IPS-18c (cell line): ENCODE data around the gene EIF4E1B.

Experiments used
- H3K4me3 ChIP-seq: 2 replicates; pipeline ENCODE4 v1.7.0; 2013; ENCODE audit warnings: low read depth, mild to moderate bottlenecking, low read length, moderate library complexity; ENCODE audit not compliant: insufficient read depth
- H3K9me3 ChIP-seq: one replicate; pipeline ENCODE4 v1.6.1; 2013; ENCODE audit warnings: mild to moderate bottlenecking, low read length, moderate library complexity; ENCODE audit not compliant: control insufficient read depth, insufficient read depth

Gene EIF4E1B

DNA sequence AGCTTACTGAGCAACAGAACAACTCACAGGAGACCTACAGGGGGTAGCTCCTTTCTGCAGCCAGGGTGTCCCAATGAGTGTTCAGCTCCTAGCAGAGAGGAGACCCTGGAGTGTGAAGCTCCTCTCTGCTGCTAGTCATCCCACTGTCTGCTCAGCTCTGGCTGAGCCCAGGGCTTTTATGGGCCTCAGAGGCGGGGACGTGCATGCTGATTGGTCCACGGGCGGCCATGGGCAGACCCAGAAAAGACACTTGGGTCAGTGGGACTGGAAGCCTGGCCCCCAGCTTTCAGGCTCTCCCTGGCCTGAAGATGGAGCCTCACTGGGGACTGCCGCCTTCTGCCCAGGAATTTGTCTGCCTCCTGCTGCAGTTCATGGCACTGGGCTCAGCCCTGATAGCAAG lies 57.4 kb downstream of the EIF4E1B start:
- no peak overlapping the region for H3K4me3 ChIP-seq
- H3K9me3 ChIP-seq: no peaks in the 10 kb centered on the region

DNA sequence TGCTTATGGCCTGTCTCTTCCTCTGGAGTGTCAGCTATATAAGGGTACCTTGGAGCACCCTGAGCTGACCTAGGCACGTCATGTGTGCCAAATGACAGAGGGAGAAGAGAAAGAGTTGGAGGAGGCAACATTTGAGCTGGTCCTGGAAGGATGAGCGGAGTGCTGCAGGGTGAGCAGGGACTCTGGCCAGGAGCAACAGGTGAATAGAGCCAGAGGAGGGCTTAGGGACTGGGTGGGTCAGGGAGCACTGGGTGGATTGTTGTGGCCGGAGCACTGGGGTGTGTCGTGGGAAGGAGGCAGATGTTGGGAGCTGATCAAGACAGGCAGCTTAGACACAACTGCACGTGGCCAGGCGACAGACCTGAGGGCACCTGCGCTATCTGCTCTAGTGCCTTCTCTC lies 60.4 kb downstream of the EIF4E1B start:
- H3K4me3 ChIP-seq: no peak overlapping the region
- no peaks in the 10 kb centered on the region for H3K9me3 ChIP-seq

DNA sequence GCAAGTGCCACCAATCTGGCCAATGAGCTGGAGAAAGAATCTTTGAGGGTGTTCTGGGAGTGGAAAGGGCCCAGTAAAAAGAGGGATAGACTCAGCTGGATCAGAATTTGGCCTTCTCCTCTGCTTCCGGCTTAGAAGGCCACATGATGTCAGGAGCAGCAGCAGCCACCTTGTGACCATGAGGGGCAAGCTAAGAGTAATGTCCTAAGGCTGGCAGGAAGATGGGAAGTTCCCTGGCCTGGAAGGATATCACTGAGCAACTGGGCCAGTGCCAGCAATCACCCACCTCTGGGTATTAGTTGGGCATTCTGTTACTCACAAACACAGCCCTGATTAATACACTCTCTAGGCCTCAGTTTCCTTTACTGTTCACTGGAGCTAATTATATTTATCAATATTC lies 61.0 kb downstream of the EIF4E1B start:
- no peaks in the 10 kb centered on the region for H3K9me3 ChIP-seq
- H3K4me3 ChIP-seq: no peak overlapping the region

DNA sequence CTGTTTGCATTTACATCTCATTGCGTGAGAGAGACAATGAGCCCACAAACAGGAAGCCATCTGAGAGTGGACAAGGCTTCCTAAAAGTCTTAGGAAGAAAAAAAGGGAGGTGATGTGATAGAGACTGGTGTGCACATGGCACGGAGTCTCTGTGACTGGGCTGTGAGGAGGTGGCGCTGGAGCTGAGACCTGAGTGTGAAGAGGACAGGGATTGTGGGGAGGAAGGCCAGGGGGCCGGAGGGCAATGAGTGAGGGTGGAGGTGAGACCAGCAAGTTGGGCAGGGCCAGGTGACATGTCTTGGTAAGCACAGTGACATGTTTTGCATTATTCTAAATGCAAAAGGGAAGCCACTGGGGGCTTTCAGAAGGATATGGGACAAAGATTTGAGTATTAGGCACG lies 61.9 kb downstream of the EIF4E1B start:
- Histone ChIP-seq H3K9me3 (no peaks in the 10 kb centered on the region), H3K4me3 (no peak overlapping the region)

DNA sequence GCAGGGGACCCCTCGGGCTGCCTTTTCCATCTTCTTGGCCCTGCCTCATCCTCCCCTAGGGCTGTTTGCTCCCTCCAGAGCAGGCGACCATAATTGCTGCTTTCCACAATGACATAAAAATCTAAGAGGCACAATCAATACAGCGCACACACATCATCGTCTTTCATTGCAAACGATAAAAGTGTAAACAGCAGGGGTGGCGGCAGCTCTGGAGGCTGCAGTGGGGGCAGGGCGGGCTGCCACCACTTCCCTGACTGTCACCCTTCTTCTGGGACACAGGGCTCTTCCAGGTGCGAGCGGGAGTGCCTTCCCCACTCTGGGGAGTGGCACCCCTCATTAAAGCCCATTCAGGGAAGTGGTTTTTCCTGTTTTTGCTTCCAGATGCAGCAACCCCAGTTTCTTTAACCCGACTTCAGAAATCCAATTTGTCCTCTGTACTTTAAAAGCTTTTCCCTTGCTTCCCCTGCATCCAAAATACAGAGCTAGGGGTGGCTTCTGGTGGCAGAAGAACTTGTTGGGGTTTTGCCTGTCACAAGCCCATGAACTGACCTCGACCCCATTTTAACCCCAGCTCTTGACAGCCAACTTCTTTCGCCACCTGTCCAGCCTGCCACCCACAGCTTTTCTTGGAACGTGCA lies 62.5 kb downstream of the EIF4E1B start:
- no peaks in the 10 kb centered on the region for H3K9me3 ChIP-seq
- no peak overlapping the region for H3K4me3 ChIP-seq

DNA sequence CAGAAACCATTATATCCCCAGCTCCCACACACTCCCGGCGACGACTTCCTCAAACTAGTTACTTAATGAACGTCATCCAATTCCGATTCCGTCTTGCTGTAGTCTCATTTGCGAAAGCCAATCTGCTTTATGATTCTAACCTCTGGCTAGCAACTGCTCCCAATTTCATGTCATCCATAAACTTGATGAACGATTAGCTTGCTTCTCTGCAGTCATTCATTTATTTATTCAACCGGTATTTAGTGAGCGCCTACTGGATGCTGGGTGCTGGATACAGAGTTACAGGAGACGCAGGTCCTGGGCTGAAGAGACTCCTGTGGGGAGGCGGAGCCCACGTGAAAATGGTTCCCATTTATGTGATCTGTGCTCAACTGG lies 63.0 kb downstream of the EIF4E1B start:
- H3K9me3 ChIP-seq: no peaks in the 10 kb centered on the region
- no peak overlapping the region for H3K4me3 ChIP-seq

DNA sequence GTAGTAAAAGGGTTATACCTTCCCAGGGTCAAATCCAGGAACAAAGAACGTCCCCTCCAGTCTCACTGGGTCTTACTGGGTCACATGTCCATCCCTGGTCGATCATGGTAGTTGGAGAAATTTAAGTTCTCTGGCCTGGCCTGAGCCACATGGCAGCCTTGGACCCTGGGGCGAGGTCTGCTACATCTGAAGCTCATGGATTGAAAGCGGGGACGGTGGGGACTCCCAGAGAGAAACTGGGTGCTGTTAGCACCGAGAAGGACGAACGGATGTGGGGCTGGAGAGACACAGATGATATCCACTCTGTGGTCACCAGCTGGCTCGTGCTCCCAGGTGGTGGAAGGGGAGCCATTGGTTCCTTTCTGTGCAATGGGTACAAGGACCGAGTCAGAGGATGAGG lies 63.7 kb downstream of the EIF4E1B start:
- H3K9me3 ChIP-seq: no peaks in the 10 kb centered on the region
- no peak overlapping the region for H3K4me3 ChIP-seq

DNA sequence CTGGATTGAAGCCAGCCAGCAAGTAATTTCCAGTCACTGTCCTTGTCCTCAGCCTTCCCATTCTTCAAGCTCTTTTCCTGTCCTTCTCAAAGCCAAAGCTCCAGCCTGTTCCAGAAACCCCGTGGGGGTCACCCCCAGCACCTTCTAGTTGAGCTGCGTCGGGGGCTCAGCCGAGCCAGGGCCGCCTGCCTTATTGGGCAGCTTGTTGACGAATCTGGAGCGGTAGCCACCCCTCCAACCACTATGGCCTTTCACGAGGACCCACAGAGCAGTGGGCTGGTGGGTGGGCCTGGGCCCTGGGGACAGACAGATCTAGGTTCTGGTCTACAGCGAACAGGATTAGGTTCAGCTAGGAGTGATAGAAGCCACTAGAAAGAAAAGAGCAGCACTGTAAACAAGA lies 64.2 kb downstream of the EIF4E1B start:
- no peak overlapping the region for H3K4me3 ChIP-seq
- H3K9me3 ChIP-seq: no peaks in the 10 kb centered on the region

DNA sequence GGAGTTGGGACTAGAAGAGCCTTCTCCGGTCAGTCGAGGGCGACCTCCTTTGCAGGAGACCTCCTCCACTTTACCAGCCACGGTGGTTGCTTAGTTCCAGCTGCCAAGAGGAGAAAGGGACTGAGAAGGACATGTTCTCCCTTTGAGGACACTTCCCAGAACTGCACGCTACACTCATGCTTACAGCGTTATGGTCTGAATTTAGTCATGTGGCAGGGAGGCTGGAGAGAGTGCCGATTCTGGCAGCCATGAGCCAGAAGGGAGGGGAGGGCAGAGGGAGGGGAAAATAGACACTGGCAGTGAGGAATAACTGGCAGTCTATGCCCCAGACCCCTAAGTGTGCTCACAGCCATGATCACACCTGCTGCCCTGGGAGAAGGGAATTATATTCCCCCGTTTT lies 64.6 kb downstream of the EIF4E1B start:
- Histone ChIP-seq H3K4me3 (no peak overlapping the region), H3K9me3 (no peaks in the 10 kb centered on the region)
